Measurements from ENCODE around the gene PLAAT2. TPM values are rescaled to one million over a fixed set of nuclear protein-coding genes. Genes with fewer than 3 reads are reported as not detected.
A peak's percentile ranks its signal among the peaks of the same experiment; 100 is the strongest.

PLAAT2 gene
- total and polyA plus RNA-seq, 9 of the 15 experiments (the other 6 are each of a cell fraction or from before 2014, with no cell fraction given), result not detected

DNA sequence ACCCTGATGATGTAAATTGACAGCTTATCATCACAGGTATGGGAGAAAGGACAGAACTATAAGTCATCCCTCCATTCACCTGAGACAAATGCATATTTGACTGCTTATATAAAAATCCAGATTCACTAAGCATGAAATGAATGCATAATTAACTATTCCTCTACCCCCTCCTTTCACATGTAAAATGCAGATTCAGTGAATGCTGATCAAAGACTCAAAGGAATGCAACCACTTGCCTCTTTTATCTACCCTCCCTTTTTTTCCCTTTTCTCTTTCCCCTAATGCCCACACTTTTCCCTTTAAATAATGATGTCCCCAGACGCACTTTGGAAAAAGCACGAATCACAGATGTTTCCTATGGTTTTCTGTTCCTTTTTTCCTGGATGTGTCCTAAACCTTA lies 31.1 kb downstream of the PLAAT2 start (continued):
- TF ChIP-seq RCOR1 (IDR thresholded peaks at IDR 0.05; ENCODE audit: borderline replicate concordance in 1 of 2, low read depth in 2 of 2, low read length in 2 of 2) (no peak), TARDBP (IDR thresholded peaks at IDR 0.05) (no peak), CEBPB (tag; IDR thresholded peaks at IDR 0.05) (no peak), ETS1 (conservative IDR thresholded peaks at IDR 0.05; ENCODE audit: control insufficient read depth, low read depth, low read length) (no peak), NEUROD1 (IDR thresholded peaks at IDR 0.05; ENCODE audit: borderline replicate concordance, low read depth, low read length, partially characterized antibody) (no peak), RNF219 (CRISPR knock-in tag; IDR thresholded peaks at IDR 0.05) (no peak), PBX2 (CRISPR knock-in tag; IDR thresholded peaks at IDR 0.05; ENCODE audit: low read depth) (no peak), PBX2 (tag; conservative IDR thresholded peaks at IDR 0.05; ENCODE audit: low read depth) (no peak), SMARCA5 (IDR thresholded peaks at IDR 0.05) (0 out of 2 replicates have a peak, but pooled peaks have one; percentile 15), SP1 (CRISPR knock-in tag; IDR thresholded peaks at IDR 0.05) (no peak), ZNF232 (CRISPR knock-in tag; IDR thresholded peaks at IDR 0.05) (peak; percentile 94), ZEB2 (IDR thresholded peaks at IDR 0.05) (no peak), ZFX (CRISPR knock-in tag; IDR thresholded peaks at IDR 0.05) (no peak), JUN (IDR thresholded peaks at IDR 0.05; ENCODE audit: borderline replicate concordance, low read depth, low read length) (no peak), JUN (CRISPR knock-in tag; IDR thresholded peaks at IDR 0.05; ENCODE audit: borderline replicate concordance) (no peak), GTF2E2 (tag; IDR thresholded peaks at IDR 0.05) (no peak), ZNF644 (tag; IDR thresholded peaks at IDR 0.05; ENCODE audit: low read depth) (no peak), NR2F6 (CRISPR knock-in tag; IDR thresholded peaks at IDR 0.05) (no peak), HOXB6 (CRISPR knock-in tag; IDR thresholded peaks at IDR 0.05; ENCODE audit: borderline replicate concordance) (no peak)

All from K562 (cell line).